ENCODE results near the gene IFRD2. TPM values are rescaled to one million over a fixed set of nuclear protein-coding genes. Genes with fewer than 3 reads are reported as not detected.
A peak's percentile ranks its signal among the peaks of the same experiment; 100 is the strongest.

The IFRD2 gene
- total and polyA plus RNA-seq, 2 of the 13 experiments (the other 11 are each of a cell fraction or from before 2014, with no cell fraction given): 32.8 to 96.1 TPM

DNA sequence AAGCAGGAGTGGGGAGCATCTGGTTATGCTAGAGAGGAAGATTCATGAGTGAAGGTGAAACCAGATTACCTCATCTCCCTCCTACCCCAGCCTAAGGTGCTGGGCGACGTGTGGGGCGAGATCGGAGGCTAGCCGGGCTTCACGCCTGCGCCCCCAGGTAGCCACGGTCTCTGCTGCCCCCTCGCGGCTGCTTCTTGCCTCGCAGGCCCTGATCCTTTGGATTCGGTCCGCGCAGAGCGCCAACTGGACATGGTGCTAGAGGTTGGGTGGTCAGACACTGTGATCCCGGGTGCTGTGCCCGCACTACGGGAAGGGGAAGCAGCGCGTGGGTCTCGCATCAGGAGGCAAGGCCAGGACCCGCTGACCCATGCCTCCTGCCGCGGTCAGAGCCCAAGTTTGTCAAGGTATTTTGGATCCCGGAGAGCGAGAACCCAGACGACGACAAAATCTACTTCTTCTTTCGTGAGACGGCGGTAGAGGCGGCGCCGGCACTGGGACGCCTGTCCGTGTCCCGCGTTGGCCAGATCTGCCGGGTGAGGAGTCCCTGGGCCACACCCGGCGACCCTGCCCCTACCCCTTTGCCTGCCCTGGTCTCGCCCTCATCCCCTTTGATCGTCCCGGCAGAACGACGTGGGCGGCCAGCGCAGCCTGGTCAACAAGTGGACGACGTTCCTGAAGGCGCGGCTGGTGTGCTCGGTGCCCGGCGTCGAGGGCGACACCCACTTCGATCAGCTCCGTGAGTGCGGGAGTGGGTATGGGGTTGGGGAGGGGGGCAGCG is 19.1 kb downstream of the IFRD2 start (continued):
- TF ChIP-seq, protein P1, sequence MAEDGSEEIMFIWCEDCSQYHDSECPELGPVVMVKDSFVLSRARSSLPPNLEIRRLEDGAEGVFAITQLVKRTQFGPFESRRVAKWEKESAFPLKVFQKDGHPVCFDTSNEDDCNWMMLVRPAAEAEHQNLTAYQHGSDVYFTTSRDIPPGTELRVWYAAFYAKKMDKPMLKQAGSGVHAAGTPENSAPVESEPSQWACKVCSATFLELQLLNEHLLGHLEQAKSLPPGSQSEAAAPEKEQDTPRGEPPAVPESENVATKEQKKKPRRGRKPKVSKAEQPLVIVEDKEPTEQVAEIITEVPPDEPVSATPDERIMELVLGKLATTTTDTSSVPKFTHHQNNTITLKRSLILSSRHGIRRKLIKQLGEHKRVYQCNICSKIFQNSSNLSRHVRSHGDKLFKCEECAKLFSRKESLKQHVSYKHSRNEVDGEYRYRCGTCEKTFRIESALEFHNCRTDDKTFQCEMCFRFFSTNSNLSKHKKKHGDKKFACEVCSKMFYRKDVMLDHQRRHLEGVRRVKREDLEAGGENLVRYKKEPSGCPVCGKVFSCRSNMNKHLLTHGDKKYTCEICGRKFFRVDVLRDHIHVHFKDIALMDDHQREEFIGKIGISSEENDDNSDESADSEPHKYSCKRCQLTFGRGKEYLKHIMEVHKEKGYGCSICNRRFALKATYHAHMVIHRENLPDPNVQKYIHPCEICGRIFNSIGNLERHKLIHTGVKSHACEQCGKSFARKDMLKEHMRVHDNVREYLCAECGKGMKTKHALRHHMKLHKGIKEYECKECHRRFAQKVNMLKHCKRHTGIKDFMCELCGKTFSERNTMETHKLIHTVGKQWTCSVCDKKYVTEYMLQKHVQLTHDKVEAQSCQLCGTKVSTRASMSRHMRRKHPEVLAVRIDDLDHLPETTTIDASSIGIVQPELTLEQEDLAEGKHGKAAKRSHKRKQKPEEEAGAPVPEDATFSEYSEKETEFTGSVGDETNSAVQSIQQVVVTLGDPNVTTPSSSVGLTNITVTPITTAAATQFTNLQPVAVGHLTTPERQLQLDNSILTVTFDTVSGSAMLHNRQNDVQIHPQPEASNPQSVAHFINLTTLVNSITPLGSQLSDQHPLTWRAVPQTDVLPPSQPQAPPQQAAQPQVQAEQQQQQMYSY (CRISPR knock-in tag; IDR thresholded peaks at IDR 0.05): no peak
- TF ChIP-seq MEIS1 (CRISPR knock-in tag; IDR thresholded peaks at IDR 0.05; ENCODE audit: borderline replicate concordance) (no peak), ZNF263 (CRISPR knock-in tag; IDR thresholded peaks at IDR 0.05) (no peak; the same call in 1 of the 2 replicates), IKZF4 (CRISPR knock-in tag; IDR thresholded peaks at IDR 0.05; ENCODE audit: borderline replicate concordance, low read depth, not compliant biosample characterization) (no peak), PPARG (CRISPR knock-in tag; conservative IDR thresholded peaks at IDR 0.05) (0 out of 2 replicates have a peak, but pooled peaks have one; percentile 36), CCAR2 (optimal IDR thresholded peaks at IDR 0.05; ENCODE audit: low read depth, low read length) (no peak), CEBPB (IDR thresholded peaks at IDR 0.05; ENCODE audit: borderline replicate concordance, low read depth, low read length) (no peak), ATF7 (IDR thresholded peaks at IDR 0.05) (peak; percentile 42; the same call in 1 of the 2 replicates), ATF7 (CRISPR knock-in tag; IDR thresholded peaks at IDR 0.05) (0 out of 2 replicates have a peak, but pooled peaks have one; percentile 7), ZNF207 (IDR thresholded peaks at IDR 0.05; ENCODE audit: borderline replicate concordance) (no peak), ZNF383 (CRISPR knock-in tag; IDR thresholded peaks at IDR 0.05; ENCODE audit: borderline replicate concordance) (no peak), SP5 (CRISPR knock-in tag; IDR thresholded peaks at IDR 0.05; ENCODE audit: borderline replicate concordance, low read depth) (no peak; the same call in 1 of the 2 replicates), ZFP41 (CRISPR knock-in tag; IDR thresholded peaks at IDR 0.05; ENCODE audit: borderline replicate concordance) (no peak; the same call in 1 of the 2 replicates), ZNF704 (CRISPR knock-in tag; IDR thresholded peaks at IDR 0.05; ENCODE audit: borderline replicate concordance) (no peak)
- TF ChIP-seq, protein P2, sequence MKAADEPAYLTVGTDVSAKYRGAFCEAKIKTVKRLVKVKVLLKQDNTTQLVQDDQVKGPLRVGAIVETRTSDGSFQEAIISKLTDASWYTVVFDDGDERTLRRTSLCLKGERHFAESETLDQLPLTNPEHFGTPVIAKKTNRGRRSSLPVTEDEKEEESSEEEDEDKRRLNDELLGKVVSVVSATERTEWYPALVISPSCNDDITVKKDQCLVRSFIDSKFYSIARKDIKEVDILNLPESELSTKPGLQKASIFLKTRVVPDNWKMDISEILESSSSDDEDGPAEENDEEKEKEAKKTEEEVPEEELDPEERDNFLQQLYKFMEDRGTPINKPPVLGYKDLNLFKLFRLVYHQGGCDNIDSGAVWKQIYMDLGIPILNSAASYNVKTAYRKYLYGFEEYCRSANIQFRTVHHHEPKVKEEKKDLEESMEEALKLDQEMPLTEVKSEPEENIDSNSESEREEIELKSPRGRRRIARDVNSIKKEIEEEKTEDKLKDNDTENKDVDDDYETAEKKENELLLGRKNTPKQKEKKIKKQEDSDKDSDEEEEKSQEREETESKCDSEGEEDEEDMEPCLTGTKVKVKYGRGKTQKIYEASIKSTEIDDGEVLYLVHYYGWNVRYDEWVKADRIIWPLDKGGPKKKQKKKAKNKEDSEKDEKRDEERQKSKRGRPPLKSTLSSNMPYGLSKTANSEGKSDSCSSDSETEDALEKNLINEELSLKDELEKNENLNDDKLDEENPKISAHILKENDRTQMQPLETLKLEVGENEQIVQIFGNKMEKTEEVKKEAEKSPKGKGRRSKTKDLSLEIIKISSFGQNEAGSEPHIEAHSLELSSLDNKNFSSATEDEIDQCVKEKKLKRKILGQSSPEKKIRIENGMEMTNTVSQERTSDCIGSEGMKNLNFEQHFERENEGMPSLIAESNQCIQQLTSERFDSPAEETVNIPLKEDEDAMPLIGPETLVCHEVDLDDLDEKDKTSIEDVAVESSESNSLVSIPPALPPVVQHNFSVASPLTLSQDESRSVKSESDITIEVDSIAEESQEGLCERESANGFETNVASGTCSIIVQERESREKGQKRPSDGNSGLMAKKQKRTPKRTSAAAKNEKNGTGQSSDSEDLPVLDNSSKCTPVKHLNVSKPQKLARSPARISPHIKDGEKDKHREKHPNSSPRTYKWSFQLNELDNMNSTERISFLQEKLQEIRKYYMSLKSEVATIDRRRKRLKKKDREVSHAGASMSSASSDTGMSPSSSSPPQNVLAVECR (CRISPR knock-in tag; IDR thresholded peaks at IDR 0.05; ENCODE audit: borderline replicate concordance): peak; percentile 51; the same call in 1 of the 2 replicates
- TF ChIP-seq, protein P3, sequence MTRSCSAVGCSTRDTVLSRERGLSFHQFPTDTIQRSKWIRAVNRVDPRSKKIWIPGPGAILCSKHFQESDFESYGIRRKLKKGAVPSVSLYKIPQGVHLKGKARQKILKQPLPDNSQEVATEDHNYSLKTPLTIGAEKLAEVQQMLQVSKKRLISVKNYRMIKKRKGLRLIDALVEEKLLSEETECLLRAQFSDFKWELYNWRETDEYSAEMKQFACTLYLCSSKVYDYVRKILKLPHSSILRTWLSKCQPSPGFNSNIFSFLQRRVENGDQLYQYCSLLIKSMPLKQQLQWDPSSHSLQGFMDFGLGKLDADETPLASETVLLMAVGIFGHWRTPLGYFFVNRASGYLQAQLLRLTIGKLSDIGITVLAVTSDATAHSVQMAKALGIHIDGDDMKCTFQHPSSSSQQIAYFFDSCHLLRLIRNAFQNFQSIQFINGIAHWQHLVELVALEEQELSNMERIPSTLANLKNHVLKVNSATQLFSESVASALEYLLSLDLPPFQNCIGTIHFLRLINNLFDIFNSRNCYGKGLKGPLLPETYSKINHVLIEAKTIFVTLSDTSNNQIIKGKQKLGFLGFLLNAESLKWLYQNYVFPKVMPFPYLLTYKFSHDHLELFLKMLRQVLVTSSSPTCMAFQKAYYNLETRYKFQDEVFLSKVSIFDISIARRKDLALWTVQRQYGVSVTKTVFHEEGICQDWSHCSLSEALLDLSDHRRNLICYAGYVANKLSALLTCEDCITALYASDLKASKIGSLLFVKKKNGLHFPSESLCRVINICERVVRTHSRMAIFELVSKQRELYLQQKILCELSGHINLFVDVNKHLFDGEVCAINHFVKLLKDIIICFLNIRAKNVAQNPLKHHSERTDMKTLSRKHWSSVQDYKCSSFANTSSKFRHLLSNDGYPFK (CRISPR knock-in tag; IDR thresholded peaks at IDR 0.05; ENCODE audit: borderline replicate concordance): no peak

Measured in HepG2 (cell line).